Activated CD8-positive, alpha-beta T cell treated with anti-CD3 and anti-CD28 coated beads for 36 hours (primary cell): ENCODE results near the gene PHC2. TPM values are rescaled to one million over a fixed set of nuclear protein-coding genes. Genes with fewer than 3 reads are reported as not detected.

Experiments used
- ATAC-seq: fragments of 200-7000 bp; cut with Tn5 transposase; one replicate; pipeline ENCODE4 v1.10.0; 2021; ENCODE audit warnings: mild to moderate bottlenecking, moderate library complexity
- CTCF ChIA-PET: fragments of 350-600 bp; sonication (Branson Sonifier 250); formaldehyde crosslinking; loops from one replicate; lab custom pipeline; 2021; ENCODE audit warnings: antibody characterized with exemption; lab: Charles Lee
- POLR2A ChIA-PET: fragments of 350-600 bp; sonication (Branson Sonifier 250); formaldehyde crosslinking; loops from one replicate; lab custom pipeline; 2021; ENCODE audit warnings: antibody characterized with exemption; lab: Charles Lee
- DNase-seq: peaks from one replicate; pipeline ENCODE4 v3.0.0-alpha.2; 2020
- H3K27ac Mint-ChIP-seq: one replicate; pipeline ENCODE4 v1.8.0; 2021; ENCODE audit warnings: mild to moderate bottlenecking, mixed read lengths
- H3K27me3 Mint-ChIP-seq: one replicate; pipeline ENCODE4 v1.8.0; 2021; ENCODE audit warnings: mixed read lengths
- H3K36me3 Mint-ChIP-seq: one replicate; pipeline ENCODE4 v1.8.0; 2021; ENCODE audit warnings: low read depth, mixed read lengths
- H3K4me1 Mint-ChIP-seq: one replicate; pipeline ENCODE4 v1.8.0; 2021; ENCODE audit warnings: low read depth, mixed read lengths
- H3K4me3 Mint-ChIP-seq: one replicate; pipeline ENCODE4 v1.8.0; 2021; ENCODE audit warnings: mild to moderate bottlenecking, moderate library complexity, mixed read lengths
- H3K9me3 Mint-ChIP-seq: one replicate; pipeline ENCODE4 v1.8.0; 2021; ENCODE audit warnings: mixed read lengths
- intact Hi-C: fragments of 100-400 bp; cut with micrococcal nuclease; formaldehyde crosslinking; loops from one replicate; pipeline ENCODE4 v1.10.0; 2022
- microRNA-seq: library from miRNA; unstranded; fragments of <30 nt; microRNA quantifications from one replicate; pipeline ENCODE4 v1.2.0, GENCODE V29; 2022; ENCODE audit warnings: borderline microRNAs expressed, borderline replicate concordance
- total RNA-seq, 2 experiments: library from RNA; stranded (reverse); gene quantifications; one replicate each; pipeline ENCODE4 v1.2.3, GENCODE V29; 2021
- TF ChIP-seq, protein P1 (sequence below): fragments of 200-600 bp; IDR thresholded peaks from one replicate; pipeline ENCODE4 v1.8.0; 2022; ENCODE audit warnings: antibody characterized with exemption, mild to moderate bottlenecking

The PHC2 gene
- total RNA-seq, 2 experiments from 2014 or later: 26.0 to 28.0 TPM

GRCh38 chr1:33273961-33274371, 156.9 kb downstream of the PHC2 start:
- H3K27ac Mint-ChIP-seq: no peak overlapping the region
- no peaks in the 10 kb centered on the region for H3K9me3 Mint-ChIP-seq
- peaks cover 13% of the 10 kb centered on the region for H3K4me1 Mint-ChIP-seq
- H3K36me3 Mint-ChIP-seq: no peaks in the 10 kb centered on the region
- ChIA-PET POLR2A (interaction anchor here (0.9 kb wide), 1 partner anchor 14 kb away, joined by 3 read pairs; no protein-coding TSS in a partner anchor), CTCF (interaction anchor here (3.2 kb wide), 1 partner anchor 22 kb away, joined by 17 read pairs; no protein-coding TSS in a partner anchor)
- no peak overlapping the region for H3K4me3 Mint-ChIP-seq
- DNase-seq: no peak
- H3K27me3 Mint-ChIP-seq: no peaks in the 10 kb centered on the region
- intact Hi-C loops: no loop called here
- ATAC-seq: no peak
- TF ChIP-seq, protein P1, sequence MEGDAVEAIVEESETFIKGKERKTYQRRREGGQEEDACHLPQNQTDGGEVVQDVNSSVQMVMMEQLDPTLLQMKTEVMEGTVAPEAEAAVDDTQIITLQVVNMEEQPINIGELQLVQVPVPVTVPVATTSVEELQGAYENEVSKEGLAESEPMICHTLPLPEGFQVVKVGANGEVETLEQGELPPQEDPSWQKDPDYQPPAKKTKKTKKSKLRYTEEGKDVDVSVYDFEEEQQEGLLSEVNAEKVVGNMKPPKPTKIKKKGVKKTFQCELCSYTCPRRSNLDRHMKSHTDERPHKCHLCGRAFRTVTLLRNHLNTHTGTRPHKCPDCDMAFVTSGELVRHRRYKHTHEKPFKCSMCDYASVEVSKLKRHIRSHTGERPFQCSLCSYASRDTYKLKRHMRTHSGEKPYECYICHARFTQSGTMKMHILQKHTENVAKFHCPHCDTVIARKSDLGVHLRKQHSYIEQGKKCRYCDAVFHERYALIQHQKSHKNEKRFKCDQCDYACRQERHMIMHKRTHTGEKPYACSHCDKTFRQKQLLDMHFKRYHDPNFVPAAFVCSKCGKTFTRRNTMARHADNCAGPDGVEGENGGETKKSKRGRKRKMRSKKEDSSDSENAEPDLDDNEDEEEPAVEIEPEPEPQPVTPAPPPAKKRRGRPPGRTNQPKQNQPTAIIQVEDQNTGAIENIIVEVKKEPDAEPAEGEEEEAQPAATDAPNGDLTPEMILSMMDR: no peak

Small RNAs within 50 kb of the gene (microRNA-seq; reads per million reads assigned to microRNA genes)
- gene MIR3605: 11.2 reads per million, percentile 36 among the genes with 10 or more reads in this experiment

Other genes with a start within 250 kb of the PHC2 start
- gene TRIM62, start 249.1 kb downstream of the PHC2 start, total RNA-seq: 1 to 10 TPM; 3.8 to 5.2 TPM
- gene ZNF362, start 174.6 kb downstream of the PHC2 start, total RNA-seq: 1 to 10 TPM; 5.4 to 7.8 TPM
- gene A3GALT2, start 110.0 kb downstream of the PHC2 start, total RNA-seq: not detected
- gene ZSCAN20, start 41.5 kb upstream of the PHC2 start, total RNA-seq: 1 to 10 TPM; 2.6 to 3.2 TPM